HepG2 (cell line): Measurements from ENCODE around the gene PTPRCAP. TPM values are rescaled to one million over a fixed set of nuclear protein-coding genes. Genes with fewer than 3 reads are reported as not detected.

ENCODE experiments used
- ELF3 ChIP-seq: IDR thresholded peaks from 2 replicates; pipeline ENCODE4 v1.6.1; 2016; ENCODE audit warnings: missing genetic modification reagents, missing compliant biosample characterization
- KDM3A ChIP-seq: IDR thresholded peaks from 2 replicates; pipeline ENCODE4 v1.6.1; 2018; ENCODE audit warnings: low read depth, missing compliant biosample characterization
- NR2F6 ChIP-seq, 2 experiments: IDR thresholded peaks; 2 replicates each; pipeline ENCODE4 v1.6.1; 2016; ENCODE audit warnings: antibody characterized with exemption in 1 of 2, mild to moderate bottlenecking in 1 of 2
- SNAPC2 ChIP-seq: sonication (generic); formaldehyde crosslinking; IDR thresholded peaks from 2 replicates; pipeline ENCODE4 v1.8.1; 2022; ENCODE audit warnings: mild to moderate bottlenecking, missing genetic modification reagents
- ZNF441 ChIP-seq: sonication (generic); formaldehyde crosslinking; IDR thresholded peaks from 2 replicates; pipeline ENCODE4 v1.7.0; 2021; ENCODE audit warnings: missing genetic modification reagents, borderline replicate concordance
- ZSCAN31 ChIP-seq: sonication (generic); formaldehyde crosslinking; IDR thresholded peaks from 2 replicates; pipeline ENCODE4 v1.5.0; 2020; ENCODE audit warnings: low read depth, mild to moderate bottlenecking, missing genetic modification reagents
- polyA plus RNA-seq, 8 experiments: library from polyadenylated mRNA; depleted of rRNA in 3 of 8; stranded (reverse) in 7 of 8; unstranded in 1 of 8; fragments of >200 nt; fragmentation: Illumina TruSeq in 4 of 8; extraction: Trizol in 4 of 8; gene quantifications; 2 replicates each; pipeline versions ENCODE4 v1.2.1 to v1.2.3, GENCODE V29; 2011 to 2016; ENCODE audit warnings: low read depth in 4 of 8, missing spikeins in 1 of 8, mixed read lengths in 1 of 8; ENCODE audit not compliant: insufficient read depth in 1 of 8
- total RNA-seq, 5 experiments: library from RNA; depleted of rRNA; stranded (reverse); fragments of >200 nt; fragmentation: Illumina TruSeq; extraction: Trizol; gene quantifications; 2 replicates each; pipeline ENCODE4 v1.2.3, GENCODE V29; 2016; ENCODE audit warnings: low read depth in 1 of 5
- TF ChIP-seq, protein P1 (sequence below): sonication (generic); formaldehyde crosslinking; IDR thresholded peaks from 2 replicates; pipeline ENCODE4 v1.4.0; 2020; ENCODE audit warnings: mild to moderate bottlenecking, missing genetic modification reagents
- TF ChIP-seq, protein P2 (sequence below): fragments of 450-650 bp; IDR thresholded peaks from 2 replicates; pipeline ENCODE4 v1.6.1; 2017; ENCODE audit warnings: mild to moderate bottlenecking
- TF ChIP-seq, protein P3 (sequence below): IDR thresholded peaks from 2 replicates; pipeline ENCODE4 v1.6.1; 2016; ENCODE audit warnings: mild to moderate bottlenecking, missing biosample characterization, missing genetic modification reagents
- TF ChIP-seq, protein P4 (sequence below): IDR thresholded peaks from 2 replicates; pipeline ENCODE4 v1.6.1; 2016; ENCODE audit warnings: control low read depth
- TF ChIP-seq, protein P5 (sequence below): IDR thresholded peaks from 2 replicates; pipeline ENCODE4 v1.6.1; 2016
- TF ChIP-seq, protein P6 (sequence below): IDR thresholded peaks from 2 replicates; pipeline ENCODE4 v1.6.1; 2016; ENCODE audit warnings: low read depth

The PTPRCAP gene
- total and polyA plus RNA-seq, 2 of the 13 experiments (the other 11 are each of a cell fraction or from before 2014, with no cell fraction given), result 0.60 to 0.70 TPM

DNA sequence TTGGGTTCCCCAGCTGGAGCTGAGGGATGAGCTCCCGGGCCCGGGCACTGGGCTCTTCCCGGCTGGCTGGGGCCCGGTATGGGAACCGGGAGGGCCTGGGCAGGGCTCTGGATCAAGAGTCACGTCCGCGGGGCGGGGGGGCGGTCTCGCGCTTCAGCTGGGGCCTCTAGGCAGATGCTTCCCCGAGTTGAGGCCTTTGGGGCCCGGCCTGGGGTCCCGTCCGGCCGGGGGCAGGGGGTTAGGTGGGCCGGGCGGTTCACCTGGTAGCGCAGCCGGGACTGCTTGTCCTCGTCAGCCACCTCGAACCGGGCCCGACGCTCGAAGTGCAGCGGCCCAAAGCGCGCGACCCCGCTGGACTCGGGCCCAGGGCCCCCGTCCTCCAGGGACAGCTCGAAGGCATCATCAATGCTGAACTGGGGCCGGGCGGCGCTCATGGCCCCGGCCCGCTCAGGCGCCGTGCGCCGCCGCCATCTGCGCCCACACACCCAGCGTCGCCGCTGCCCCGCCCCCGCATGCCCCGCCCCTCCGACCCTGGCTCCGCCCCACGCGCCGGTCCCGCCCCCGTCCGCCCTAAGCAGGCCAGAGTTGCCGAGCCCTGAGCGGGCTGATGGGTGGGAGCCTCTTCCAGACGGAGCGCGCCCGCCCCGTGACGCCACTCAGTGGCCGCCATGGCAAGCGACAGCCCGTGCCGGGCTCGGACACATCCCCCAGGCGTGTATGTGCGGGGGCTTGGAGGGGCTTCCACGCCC is 31.5 kb upstream of the PTPRCAP start, which contains the start of gene TMEM134 (continued):
- peak; percentile 67; the same call in 1 of the 2 replicates for TF ChIP-seq KDM3A
- TF ChIP-seq, protein P1, sequence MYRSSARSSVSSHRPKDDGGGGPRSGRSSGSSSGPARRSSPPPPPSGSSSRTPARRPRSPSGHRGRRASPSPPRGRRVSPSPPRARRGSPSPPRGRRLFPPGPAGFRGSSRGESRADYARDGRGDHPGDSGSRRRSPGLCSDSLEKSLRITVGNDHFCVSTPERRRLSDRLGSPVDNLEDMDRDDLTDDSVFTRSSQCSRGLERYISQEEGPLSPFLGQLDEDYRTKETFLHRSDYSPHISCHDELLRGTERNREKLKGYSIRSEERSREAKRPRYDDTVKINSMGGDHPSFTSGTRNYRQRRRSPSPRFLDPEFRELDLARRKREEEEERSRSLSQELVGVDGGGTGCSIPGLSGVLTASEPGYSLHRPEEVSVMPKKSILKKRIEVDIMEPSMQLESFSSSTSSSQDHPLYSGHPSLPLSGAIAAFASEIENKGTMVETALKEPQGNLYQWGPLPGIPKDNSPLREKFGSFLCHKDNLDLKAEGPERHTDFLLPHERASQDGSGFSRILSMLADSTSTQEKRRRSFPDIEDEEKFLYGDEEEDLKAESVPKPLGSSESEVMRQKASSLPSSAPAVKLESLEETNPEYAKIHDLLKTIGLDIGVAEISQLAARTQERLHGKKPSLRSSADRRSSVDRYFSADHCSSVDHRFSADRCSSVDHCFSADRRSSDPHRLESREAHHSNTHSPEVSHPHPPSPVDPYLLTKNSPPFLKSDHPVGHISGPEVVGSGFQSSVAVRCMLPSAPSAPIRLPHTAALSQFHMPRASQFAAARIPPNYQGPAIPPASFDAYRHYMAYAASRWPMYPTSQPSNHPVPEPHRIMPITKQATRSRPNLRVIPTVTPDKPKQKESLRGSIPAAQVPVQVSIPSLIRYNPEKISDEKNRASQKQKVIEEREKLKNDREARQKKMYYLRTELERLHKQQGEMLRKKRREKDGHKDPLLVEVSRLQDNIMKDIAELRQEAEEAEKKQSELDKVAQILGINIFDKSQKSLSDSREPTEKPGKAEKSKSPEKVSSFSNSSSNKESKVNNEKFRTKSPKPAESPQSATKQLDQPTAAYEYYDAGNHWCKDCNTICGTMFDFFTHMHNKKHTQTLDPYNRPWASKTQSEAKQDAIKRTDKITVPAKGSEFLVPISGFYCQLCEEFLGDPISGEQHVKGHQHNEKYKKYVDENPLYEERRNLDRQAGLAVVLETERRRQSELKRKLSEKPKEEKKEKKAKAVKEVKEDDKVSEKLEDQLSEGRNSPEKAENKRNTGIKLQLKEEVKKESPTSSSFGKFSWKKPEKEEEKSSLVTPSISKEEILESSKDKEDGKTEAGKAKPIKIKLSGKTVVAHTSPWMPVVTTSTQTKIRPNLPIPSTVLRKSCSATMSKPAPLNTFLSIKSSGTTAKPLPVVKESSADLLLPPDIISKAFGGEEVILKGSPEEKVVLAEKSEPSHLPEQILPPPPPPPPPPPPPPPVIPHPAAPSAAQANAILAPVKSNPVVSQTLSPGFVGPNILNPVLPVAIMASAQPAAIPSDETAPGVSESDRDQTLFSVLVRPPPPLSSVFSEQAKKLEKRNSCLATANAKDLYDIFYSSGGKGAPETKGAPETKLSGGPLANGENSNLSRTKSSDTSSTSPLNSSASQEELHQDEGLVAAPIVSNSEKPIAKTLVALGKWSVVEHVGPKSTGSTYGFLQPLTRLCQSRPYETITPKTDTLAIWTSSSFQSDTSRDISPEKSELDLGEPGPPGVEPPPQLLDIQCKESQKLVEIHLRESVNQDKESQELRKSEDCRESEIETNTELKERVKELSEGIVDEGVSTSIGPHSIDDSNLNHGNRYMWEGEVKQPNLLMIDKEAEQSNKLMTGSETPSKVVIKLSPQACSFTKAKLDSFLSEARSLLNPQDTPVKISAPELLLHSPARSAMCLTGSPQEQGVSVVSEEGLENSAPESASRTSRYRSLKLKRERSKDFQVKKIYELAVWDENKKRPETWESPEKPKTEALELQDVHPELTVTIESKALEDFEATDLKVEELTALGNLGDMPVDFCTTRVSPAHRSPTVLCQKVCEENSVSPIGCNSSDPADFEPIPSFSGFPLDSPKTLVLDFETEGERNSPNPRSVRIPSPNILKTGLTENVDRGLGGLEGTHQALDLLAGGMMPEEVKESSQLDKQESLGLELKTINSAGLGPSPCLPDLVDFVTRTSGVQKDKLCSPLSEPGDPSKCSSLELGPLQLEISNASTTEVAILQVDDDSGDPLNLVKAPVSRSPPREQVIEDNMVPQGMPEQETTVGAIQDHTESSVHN (CRISPR knock-in tag), result no peak
- TF ChIP-seq ZNF441 (CRISPR knock-in tag), result peak; percentile 77; the same call in 1 of the 2 replicates
- TF ChIP-seq, protein P2, sequence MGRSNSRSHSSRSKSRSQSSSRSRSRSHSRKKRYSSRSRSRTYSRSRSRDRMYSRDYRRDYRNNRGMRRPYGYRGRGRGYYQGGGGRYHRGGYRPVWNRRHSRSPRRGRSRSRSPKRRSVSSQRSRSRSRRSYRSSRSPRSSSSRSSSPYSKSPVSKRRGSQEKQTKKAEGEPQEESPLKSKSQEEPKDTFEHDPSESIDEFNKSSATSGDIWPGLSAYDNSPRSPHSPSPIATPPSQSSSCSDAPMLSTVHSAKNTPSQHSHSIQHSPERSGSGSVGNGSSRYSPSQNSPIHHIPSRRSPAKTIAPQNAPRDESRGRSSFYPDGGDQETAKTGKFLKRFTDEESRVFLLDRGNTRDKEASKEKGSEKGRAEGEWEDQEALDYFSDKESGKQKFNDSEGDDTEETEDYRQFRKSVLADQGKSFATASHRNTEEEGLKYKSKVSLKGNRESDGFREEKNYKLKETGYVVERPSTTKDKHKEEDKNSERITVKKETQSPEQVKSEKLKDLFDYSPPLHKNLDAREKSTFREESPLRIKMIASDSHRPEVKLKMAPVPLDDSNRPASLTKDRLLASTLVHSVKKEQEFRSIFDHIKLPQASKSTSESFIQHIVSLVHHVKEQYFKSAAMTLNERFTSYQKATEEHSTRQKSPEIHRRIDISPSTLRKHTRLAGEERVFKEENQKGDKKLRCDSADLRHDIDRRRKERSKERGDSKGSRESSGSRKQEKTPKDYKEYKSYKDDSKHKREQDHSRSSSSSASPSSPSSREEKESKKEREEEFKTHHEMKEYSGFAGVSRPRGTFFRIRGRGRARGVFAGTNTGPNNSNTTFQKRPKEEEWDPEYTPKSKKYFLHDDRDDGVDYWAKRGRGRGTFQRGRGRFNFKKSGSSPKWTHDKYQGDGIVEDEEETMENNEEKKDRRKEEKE, result no peak
- TF ChIP-seq ELF3 (CRISPR knock-in tag), result peak; percentile 55; the same call in 1 of the 2 replicates
- TF ChIP-seq, protein P3, sequence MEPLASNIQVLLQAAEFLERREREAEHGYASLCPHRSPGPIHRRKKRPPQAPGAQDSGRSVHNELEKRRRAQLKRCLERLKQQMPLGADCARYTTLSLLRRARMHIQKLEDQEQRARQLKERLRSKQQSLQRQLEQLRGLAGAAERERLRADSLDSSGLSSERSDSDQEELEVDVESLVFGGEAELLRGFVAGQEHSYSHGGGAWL (CRISPR knock-in tag), result 0 out of 2 replicates have a peak, but pooled peaks have one; percentile 34
- no peak for TF ChIP-seq SNAPC2 (CRISPR knock-in tag)
- TF ChIP-seq, protein P4, sequence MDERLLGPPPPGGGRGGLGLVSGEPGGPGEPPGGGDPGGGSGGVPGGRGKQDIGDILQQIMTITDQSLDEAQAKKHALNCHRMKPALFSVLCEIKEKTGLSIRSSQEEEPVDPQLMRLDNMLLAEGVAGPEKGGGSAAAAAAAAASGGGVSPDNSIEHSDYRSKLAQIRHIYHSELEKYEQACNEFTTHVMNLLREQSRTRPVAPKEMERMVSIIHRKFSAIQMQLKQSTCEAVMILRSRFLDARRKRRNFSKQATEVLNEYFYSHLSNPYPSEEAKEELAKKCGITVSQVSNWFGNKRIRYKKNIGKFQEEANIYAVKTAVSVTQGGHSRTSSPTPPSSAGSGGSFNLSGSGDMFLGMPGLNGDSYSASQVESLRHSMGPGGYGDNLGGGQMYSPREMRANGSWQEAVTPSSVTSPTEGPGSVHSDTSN, result no peak
- no peak for TF ChIP-seq ZSCAN31 (CRISPR knock-in tag)
- no peak for TF ChIP-seq NR2F6 (IDR thresholded peaks at IDR 0.05)
- peak; percentile 20; the same call in 1 of the 2 replicates for TF ChIP-seq NR2F6 (CRISPR knock-in tag; IDR thresholded peaks at IDR 0.05)
- TF ChIP-seq, protein P5, sequence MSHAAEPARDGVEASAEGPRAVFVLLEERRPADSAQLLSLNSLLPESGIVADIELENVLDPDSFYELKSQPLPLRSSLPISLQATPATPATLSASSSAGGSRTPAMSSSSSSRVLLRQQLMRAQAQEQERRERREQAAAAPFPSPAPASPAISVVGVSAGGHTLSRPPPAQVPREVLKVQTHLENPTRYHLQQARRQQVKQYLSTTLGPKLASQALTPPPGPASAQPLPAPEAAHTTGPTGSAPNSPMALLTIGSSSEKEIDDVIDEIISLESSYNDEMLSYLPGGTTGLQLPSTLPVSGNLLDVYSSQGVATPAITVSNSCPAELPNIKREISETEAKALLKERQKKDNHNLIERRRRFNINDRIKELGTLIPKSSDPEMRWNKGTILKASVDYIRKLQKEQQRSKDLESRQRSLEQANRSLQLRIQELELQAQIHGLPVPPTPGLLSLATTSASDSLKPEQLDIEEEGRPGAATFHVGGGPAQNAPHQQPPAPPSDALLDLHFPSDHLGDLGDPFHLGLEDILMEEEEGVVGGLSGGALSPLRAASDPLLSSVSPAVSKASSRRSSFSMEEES (CRISPR knock-in tag), result peak; percentile 67; the same call in 1 of the 2 replicates
- TF ChIP-seq, protein P6, sequence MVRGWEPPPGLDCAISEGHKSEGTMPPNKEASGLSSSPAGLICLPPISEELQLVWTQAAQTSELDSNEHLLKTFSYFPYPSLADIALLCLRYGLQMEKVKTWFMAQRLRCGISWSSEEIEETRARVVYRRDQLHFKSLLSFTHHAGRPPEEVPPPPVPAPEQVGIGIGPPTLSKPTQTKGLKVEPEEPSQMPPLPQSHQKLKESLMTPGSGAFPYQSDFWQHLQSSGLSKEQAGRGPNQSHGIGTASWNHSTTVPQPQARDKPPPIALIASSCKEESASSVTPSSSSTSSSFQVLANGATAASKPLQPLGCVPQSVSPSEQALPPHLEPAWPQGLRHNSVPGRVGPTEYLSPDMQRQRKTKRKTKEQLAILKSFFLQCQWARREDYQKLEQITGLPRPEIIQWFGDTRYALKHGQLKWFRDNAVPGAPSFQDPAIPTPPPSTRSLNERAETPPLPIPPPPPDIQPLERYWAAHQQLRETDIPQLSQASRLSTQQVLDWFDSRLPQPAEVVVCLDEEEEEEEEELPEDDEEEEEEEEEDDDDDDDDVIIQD, result 0 out of 2 replicates have a peak, but pooled peaks have one; percentile 10
